ENCODE results near the gene COA3.
"Not testable (repeated sequence)": the region's sequence is repeated elsewhere in the genome, so short reads cannot be mapped to it uniquely, and the experiment has no call there.

COA3 gene

DNA sequence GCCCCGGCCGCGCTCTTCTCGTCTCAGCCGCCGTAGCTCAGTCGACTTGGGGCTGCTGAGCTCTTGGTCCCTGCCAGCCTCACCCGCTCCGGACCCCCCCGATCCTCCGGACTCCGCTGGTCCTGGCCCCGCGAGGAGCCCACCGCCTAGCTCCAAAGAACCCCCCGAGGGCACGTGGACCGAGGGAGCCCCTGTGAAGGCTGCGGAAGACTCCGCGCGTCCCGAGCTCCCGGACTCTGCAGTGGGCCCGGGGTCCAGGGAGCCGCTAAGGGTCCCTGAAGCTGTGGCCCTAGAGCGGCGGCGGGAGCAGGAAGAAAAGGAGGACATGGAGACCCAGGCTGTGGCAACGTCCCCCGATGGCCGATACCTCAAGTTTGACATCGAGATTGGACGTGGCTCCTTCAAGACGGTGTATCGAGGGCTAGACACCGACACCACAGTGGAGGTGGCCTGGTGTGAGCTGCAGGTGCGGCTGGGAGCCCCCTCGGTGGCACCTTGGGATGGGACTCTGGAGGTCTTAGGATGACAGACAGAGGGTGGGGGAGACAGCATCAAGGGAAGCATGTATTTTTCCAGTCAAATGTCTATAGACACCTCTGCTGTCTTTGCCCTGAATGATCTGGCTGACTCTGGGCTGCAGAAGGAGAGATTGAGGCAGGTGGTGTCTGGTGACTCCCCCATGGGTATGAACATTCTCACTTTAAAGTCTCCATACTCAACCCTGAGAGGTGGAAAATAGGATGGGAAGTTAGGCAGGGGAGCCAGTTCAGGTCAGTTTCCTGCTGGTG is 17.5 kb downstream of the COA3 start:
- no peak for DNase-seq

DNA sequence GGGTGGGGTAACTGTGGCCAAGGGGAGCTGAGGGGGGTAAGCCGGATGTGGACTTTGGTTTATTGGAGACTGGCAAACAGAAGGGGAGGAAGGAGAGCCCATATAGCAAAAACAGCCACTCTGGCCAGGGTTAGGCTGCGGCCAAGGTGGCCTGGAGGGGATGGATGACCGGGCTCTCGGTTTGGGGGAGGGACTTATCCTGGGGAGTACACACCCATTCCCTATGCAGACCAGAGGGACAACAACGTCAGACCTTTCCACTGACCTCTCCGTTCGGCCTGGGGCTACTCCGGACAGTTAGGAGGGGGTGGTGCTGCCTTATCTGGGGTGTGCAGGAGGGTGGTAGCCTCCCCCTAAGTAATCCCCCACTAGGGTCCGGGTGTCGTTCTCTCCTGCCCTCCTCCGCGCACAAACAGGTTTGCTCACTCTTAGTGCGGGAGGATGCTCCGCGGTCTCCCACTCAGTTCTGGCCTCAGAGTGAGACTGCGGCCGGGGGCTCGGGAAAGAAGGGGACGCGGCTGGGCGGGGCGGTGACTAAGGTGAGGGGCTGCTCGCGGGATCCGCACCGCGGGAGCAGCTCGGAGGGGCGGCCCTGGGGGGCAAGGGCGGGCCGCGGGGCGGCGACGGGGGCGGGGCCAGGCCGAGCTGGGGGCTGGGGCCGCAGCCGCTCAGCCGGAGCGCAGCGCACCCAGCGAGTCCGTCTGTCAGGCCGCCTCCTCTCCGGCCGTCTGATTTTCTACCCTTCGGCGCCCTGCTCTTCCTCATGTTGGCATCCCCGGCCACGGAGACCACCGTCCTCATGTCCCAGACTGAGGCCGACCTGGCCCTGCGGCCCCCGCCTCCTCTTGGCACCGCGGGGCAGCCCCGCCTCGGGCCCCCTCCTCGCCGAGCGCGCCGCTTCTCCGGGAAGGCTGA is 18.3 kb downstream of the COA3 start, which contains the start of gene WNK4:
Gene WNK4 (plus strand): TSS at position 675 of the 915 bp plus-strand sequence. CDS start 89 bp downstream, at position 764.
- no peak for DNase-seq

DNA sequence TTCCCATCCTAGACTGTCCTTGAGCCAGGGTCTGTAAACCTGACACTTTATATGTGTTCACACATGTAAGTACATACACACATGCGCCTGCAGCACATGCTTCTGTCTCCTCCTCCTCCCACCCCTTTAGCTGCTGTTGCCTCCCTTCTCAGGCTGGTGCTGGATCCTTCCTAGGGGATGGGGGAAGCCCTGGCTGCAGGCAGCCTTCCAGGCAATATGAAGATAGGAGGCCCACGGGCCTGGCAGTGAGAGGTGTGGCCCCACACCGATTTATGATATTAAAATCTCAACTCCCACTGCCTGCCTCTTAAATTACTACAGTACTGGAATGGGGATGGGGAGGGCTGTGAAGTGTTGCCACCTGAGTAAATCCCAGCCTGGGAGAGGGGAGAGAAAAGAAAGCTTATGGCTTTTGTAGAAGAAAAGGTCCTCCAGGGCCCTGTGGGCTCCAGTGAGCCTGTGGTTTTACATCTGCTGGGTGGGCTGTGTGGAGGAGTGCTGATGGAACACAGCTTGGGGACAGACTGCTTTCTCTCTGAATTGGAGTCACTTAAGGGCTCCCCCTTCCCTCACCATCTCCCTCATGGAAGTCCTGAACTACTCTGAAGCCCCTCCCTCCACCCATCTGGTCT is 19.1 kb downstream of the COA3 start:
- no peak for DNase-seq

DNA sequence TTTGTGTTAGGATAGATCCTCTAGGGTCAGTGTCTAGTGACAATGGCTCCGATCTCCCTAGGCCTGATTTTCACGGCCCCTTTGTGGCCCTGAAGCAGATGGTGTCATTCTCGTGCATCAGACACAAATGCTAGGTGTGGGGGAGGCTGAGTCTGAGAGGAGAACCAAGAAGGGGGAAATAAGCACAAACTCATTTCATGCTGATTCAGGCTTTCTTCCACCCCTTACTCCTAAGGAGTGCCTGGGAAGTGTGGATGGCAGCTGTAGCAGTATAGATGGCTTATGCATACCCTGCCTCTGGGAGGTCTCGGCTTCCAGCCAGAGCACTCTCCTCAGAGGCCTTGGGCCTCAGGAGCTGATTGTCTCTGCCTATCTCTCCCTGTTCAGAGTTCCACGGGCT is 19.9 kb downstream of the COA3 start:
- DNase-seq, result no peak

DNA sequence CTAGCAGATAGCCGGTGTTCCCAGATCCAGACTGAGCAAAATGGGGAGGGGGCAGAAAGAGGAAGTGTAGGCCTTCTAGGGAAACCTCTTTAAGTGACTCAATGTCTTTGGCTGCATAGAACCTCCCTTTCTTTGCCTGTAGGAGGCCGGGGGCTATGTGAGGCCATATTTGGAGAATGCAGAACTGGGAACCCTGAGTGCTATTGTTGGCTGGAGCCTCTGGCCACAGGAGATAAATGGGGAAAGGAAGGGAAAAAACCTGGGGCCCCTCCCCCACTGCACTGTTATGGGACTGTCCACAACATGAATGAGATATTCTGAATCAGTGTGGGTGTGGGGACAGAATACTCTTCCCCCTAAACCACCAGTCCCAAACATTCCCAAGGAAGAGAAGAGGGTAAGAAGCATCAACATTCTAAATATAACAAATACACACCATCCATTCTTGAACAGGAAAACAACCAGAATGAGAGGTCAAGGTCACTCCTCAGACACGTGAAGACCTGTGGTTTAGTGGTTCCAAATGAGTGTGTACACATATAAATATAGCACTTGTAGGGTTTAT is 22.9 kb downstream of the COA3 start:
- DNase-seq, result no peak

DNA sequence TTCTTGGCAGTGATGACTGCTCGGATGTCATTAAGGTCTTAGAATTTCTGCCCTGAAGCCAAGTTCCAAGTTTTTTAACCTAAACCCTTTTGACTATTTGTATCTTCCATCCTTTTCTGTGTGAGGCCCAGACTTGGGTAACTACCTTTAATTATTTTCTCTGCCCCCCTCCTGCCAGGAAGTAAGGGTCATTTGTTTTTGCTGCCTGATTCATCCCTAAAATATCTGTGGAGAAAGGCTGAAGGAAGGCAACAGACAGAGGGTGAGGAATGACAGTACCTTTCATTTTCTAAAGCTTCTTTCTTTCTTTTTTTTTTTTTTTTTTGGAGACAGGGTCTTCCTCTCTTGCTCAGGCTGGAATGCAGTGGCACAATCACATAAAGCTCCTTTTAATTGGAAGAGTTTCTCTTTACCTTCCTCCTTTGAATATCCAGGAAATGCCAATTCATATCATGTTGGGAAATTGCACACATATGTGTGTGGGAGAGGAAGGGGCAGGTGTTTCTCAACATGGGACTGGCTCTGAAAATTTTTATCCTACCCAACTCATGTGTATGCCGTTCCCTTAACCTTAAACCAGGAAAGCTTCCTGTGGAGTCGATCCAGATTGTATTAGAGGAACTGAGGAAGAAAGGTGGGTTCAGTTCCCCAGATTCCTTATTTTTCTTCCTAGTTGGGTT is 24.3 kb downstream of the COA3 start:
- no peak for DNase-seq

DNA sequence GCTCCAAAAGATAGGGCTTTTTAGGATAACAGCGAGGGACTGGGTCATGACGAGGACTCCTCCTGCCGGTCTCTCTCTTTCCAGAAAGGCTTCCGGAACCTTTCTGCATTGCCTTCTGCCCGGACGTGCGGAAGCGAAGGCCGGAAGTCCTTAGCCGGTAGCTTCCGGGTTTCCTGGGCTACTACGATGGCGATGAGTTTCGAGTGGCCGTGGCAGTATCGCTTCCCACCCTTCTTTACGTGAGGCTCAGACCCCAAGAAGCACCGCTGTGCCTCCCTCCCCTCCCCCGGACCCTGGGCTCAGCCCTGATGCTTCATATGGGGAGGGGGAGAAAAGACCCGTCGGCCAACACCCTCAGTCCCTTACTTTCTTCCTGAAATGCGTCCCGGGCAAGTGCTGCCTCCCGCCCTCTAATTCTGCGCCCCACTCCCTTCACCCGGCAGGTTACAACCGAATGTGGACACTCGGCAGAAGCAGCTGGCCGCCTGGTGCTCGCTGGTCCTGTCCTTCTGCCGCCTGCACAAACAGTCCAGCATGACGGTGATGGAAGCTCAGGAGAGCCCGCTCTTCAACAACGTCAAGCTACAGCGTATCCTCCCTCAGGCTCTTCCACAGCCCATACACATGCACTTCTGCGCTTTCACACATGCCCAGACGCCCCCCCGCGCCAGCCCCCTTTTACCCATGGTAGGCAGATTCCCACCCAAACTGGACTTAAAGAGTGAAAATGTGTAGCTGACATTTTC is 25.0 kb downstream of the COA3 start, which contains the start of gene VPS25:
Gene VPS25 (plus strand): TSS at position 160 of the 746 bp plus-strand sequence. CDS start 27 bp downstream, at position 187.
- DNase-seq, result peak; percentile 81

DNA sequence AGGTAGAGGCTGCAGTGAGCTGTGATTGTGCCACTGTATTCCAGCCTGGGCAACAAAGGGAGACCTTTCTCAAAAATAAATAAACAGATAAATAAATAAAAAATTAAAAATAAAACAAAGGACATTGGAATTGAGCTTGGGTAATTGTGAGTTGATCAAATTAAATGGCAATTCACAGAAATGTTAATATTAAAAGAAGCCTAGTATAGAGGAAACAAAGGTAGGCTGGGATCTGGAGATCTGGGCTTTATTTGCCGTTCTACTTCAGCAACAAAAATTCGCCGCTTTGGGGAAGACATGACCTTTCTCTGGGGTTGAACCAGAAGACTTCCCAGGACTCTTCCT is 25.6 kb downstream of the COA3 start:
- DNase-seq, result no peak

DNA sequence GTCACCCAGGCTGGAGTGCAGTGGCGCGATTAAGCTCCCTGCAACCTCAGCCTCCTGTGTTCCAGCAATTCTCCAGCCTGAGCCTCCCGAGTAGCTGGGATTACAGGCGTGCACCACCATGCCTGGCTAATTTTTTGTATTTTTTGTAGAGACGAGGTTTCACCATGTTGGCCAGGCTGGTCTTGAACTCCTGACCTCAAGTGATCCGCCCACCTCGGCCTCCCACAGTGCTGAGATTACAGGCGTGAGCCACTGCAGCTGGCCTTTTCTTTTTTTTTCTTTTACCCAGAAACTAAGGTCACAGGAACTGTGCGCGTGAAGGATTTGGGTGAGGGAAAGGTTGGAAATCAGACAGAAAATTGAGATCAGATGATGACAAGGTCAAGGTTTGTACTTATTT is 28.5 kb downstream of the COA3 start:
- not testable (repeated sequence) for DNase-seq

DNA sequence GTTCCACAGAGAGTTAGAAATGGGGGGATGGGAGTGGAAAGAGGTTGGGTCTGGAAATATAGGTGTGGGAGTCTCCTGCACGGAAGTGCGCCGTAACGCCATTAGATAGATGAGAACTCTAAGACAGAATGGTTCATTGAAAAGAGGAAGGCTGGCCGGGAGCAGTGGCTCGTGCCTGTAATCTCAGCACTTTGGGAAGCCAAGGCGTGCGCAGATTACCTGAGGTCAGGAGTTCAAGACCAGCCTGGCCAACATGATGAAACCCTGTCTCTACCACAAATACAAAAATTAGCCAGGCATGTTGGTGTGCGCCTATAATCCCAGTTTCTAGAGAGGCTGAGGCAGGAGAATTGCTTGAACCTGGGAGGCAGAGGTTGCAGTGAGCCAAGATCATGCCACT is 30.5 kb downstream of the COA3 start:
- DNase-seq, result not testable (repeated sequence)

DNA sequence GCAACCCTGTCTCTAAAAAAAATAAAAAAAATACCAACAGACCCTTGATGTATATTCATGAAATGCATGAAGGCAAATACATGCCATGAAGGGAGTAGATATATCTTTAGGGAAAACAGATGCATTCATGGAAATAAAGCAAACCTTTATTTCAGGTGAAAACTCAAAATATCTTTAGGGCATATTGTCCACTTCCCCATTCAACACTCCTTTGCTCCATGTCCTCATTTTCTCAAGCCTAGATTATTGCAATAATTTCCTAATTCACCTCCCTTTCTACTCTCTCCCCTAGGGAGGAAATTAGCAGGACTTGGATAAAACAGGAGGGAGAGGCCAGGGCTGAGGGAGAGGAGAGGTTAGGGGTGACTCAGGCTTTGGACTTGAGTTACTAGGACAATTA is 31.0 kb downstream of the COA3 start:
- DNase-seq, result no peak

DNA sequence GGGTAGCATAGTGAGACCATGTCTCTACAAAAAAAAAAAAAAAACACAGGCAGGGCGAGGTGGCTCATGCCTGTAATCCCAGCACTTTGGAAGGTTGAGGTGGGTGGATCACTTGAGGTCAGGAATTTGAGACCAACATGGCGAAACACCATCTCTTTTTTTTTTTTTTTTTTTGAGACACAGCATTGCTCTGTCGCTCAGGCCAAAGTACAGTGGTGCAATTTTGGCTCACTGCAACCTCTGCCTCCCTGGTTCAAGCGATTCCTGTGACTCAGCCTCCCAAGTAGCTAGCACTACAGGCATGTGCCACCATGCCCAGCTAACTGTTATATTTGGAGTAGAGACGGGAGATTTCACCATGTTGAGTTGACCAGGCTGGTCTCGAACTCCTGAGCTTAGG is 32.4 kb downstream of the COA3 start:
- no peak for DNase-seq

DNA sequence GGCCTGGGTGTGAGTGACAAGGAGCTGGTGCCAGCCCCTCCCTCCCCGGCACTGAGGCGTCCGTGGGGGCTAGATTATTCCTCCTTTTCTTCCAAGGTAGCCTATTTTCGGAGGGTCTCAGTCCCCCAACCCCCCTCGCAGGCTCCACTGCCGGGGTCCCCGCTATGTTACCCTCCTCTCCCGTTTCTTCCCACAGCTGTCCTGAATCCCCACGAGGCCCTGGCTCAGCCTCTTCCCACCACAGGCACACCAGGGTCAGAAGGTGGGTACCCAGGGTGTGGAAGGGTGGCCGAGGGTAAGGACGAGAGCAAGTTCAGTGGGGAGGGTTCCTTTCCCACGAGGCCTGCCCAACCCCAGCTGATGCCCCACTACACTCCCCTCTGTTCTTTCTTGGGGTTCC is 36.9 kb downstream of the COA3 start:
- DNase-seq, result no peak

DNA sequence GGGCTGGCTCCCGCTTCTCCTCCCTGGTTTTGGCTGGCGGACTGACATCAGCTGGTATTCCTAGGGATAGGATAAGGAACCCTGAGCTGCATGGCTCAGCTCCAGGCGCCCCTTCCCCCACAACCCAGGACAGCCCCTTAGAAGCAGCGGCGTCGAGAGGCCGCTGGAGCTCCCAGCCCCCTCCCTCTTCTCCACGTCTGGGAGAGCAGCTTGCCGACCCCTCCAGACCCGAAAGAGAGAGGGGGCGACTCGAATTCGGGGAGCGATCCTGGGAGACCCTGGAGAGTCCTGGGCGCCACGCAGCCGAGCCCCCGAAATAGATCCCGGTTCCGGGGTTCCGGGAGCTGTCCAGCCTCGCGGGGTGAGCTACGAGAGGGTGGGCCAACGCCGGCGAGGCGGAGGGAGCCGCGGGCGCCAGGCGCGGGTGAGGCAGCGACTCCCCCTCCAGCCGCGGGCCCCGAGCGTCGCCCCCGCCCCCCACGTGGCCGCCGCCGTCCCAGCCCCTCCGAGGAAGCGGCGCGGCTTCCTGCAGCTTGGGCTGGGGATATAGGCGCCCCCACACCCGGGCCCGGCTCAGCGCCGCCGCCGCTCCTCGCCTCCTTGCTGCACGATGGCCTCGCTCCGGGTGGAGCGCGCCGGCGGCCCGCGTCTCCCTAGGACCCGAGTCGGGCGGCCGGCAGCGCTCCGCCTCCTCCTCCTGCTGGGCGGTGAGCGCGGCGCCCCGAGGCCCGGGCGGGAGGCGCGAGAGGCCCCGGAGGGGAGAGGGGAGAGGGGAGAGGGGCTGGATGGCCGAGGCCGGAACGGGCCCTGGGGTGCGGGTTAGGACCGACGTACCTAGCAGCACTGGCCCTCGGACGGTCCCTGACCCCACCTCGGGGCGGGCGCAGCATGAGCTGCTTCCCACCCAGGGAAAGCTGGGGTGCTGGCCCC is 37.6 kb downstream of the COA3 start, which contains the start of gene RAMP2:
Gene RAMP2 (plus strand): TSS at position 576 of the 930 bp plus-strand sequence. CDS start 35 bp downstream, at position 611.
- DNase-seq, result no peak

DNA sequence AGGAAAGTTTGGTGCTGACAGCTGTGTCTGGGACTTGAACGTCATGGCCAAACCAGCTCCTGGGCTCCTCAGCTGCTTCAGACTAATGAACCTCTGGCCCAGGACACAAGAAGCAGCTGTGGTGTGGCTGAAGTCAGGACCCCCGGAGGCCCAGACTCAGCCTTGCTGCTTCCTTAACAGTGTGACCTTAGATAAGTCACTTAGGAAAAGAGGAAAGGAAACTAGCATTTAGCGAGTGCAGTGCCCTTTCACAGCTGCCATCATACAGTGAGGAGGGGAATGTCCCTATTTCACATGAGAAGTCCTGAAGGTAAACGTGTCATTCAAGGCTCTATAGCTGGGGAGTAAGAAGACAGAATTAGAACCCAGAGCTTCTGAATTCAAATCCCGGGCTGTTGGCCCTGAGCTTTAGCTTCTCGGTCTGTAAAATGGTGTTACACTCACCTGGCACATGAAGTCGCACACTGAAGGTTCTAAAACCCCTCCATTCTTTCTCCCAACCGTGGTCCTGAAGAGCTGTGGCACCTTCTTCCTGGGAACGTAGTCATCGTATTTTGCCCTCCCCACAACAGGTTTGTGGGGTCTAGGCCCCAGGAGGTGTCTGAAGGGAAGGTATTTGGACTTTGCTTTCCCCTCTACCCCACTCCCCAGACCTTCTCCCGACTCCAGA is 38.4 kb downstream of the COA3 start:
- no peak for DNase-seq

DNA sequence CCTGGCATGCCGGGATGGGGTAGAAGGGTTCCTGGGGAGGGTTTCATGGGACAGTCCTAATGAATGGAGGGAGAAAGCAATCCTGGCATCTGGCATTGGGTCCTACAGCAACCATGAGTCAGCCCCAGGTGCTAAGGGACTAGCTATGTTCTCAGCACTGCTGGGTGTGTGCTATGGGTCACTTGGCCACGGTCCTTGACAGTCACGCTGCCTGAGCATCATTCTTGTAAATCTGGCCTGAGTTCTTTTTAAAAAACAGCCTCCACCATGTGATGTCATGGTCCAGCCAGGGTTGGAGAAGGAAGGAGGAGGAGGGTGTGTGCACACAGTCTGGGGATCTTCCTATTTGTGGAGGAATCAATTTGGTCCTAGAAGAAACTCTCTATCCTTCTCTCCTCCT is 43.7 kb downstream of the COA3 start:
- DNase-seq, result no peak

DNA sequence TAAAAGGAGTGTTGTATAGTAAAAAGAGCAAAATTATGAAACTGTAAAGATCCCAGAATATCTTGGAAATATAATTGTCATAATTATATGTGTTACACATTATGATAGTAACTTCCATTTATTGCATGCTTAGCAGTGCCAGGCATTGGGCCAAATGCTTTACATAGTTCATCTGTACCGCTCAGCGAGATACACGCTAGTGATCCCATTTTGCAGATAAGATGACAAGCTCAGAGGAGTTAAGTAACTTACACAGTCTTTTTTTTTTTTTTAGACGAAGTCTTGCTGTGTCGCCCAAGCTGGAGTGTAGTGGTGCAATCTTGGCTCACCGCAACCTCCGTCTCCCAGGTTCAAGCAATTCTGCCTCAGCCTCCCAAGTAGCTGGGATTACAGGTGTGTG is 46.9 kb downstream of the COA3 start:
- DNase-seq, result no peak

DNA sequence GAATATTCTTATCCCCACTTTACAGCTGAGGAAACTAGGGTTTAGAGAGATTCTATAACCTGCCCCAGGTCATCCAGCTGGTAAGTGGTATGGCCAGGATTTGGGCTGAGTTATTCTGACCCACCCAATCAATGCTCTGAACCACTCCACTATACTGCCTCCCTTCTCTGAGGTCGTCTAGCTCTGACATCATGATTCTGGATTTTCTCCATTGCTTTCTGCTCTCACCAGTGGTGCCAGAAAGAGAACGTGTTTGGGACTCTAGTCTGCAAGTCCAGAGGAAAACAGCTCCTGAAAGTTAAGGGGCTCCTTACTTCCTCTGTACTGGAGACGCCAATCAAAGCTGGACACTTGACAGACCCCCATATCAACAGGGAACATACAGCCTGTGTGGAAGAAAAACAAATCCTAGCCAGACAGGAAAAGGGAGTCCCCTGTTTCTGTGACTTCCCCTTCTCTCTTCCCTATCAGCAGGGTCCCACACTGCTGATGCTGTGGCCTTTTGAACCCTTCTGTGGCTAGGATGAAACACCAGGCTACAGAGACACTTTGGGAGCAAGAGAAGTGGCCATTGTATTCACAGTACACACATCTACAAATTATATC is 47.7 kb downstream of the COA3 start:
- no peak for DNase-seq

Data from NCI-H1092 (cell line).